ENCODE data around the gene PNPLA1.
"Not testable (repeated sequence)": the region's sequence is repeated elsewhere in the genome, so short reads cannot be mapped to it uniquely, and the experiment has no call there.

Gene PNPLA1

GRCh38 chr6:36319436-36319762 is 49.5 kb downstream of the PNPLA1 start:
- no peak for DNase-seq

- DNase-seq: no peak
Measured at GRCh38 chr6:36319821-36320220, 50.0 kb downstream of the PNPLA1 start.

- no peak for DNase-seq
Measured at GRCh38 chr6:36320475-36320874, 50.6 kb downstream of the PNPLA1 start.

- DNase-seq: no peak
Measured at GRCh38 chr6:36322591-36322990, 52.7 kb downstream of the PNPLA1 start.

GRCh38 chr6:36323062-36323461 is 53.2 kb downstream of the PNPLA1 start:
- DNase-seq: no peak

GRCh38 chr6:36324191-36324590 is 54.3 kb downstream of the PNPLA1 start:
- DNase-seq: no peak

GRCh38 chr6:36324715-36325114 is 54.9 kb downstream of the PNPLA1 start:
- no peak for DNase-seq

- no peak for DNase-seq
Measured at GRCh38 chr6:36326356-36326995, 56.6 kb downstream of the PNPLA1 start.

GRCh38 chr6:36327226-36327918 is 57.5 kb downstream of the PNPLA1 start:
- no peak for DNase-seq

- DNase-seq: no peak
Measured at GRCh38 chr6:36327919-36328236, 58.0 kb downstream of the PNPLA1 start.

GRCh38 chr6:36328600-36328999 is 58.7 kb downstream of the PNPLA1 start:
- DNase-seq: no peak

- no peak for DNase-seq
Measured at GRCh38 chr6:36329798-36330291, 60.0 kb downstream of the PNPLA1 start.

GRCh38 chr6:36330366-36330765 is 60.5 kb downstream of the PNPLA1 start:
- no peak for DNase-seq

GRCh38 chr6:36331381-36331780 is 61.5 kb downstream of the PNPLA1 start:
- DNase-seq: no peak

- no peak for DNase-seq
Measured at GRCh38 chr6:36333171-36333895, 63.5 kb downstream of the PNPLA1 start.

GRCh38 chr6:36333931-36334725 is 64.3 kb downstream of the PNPLA1 start:
- no peak for DNase-seq

- no peak for DNase-seq
Measured at GRCh38 chr6:36334832-36335459, 65.1 kb downstream of the PNPLA1 start.

GRCh38 chr6:36335465-36336207 is 65.8 kb downstream of the PNPLA1 start:
- no peak for DNase-seq

- no peak for DNase-seq
Measured at GRCh38 chr6:36336208-36336710, 66.4 kb downstream of the PNPLA1 start.

GRCh38 chr6:36336779-36337241 is 67.0 kb downstream of the PNPLA1 start, which contains the start of gene BNIP5:
Gene BNIP5 (minus strand): TSS chr6:36336888. CDS start chr6:36330690, 6,198 bp downstream.
- DNase-seq: no peak

- no peak for DNase-seq
Measured at GRCh38 chr6:36337814-36338213, 68.0 kb downstream of the PNPLA1 start.

GRCh38 chr6:36338223-36338622 is 68.4 kb downstream of the PNPLA1 start:
- DNase-seq: not testable (repeated sequence)

Measured in stimulated activated CD4-positive, alpha-beta T cell treated with anti-CD3 and anti-CD28 coated beads, Interleukin-4, amount 100 ng/mL, for 1 hour (primary cell).